Tongue (tissue), 3 donors: ENCODE results near the gene TBC1D25. TPM values are rescaled to one million over a fixed set of nuclear protein-coding genes. Genes with fewer than 3 reads are reported as not detected.

ENCODE experiments used
- DNase-seq: peaks from one replicate; pipeline ENCODE4 v3.0.0-alpha.2; 2015
- small RNA-seq: library from RNA; depleted of rRNA; stranded (forward); fragments of <200 nt; gene quantifications from one replicate; pipeline ENCODE3, GENCODE V24; 2014; ENCODE audit warnings: low replicate concordance
- total RNA-seq: library from RNA; depleted of rRNA; stranded (reverse); fragments of >200 nt; gene quantifications from one replicate; pipeline ENCODE4 v1.2.3, GENCODE V29; 2014

The TBC1D25 gene
- total RNA-seq, 1 donor from 2014 or later, result 8.0 TPM

- DNase-seq, result no peak
These were observed 62.4 kb downstream of the TBC1D25 start for GRCh38 chrX:48601741-48602394.

GRCh38 chrX:48604701-48605100 is 65.2 kb downstream of the TBC1D25 start:
- no peak for DNase-seq

- DNase-seq, result no peak
These were observed 66.6 kb downstream of the TBC1D25 start for GRCh38 chrX:48606091-48606490.

GRCh38 chrX:48611703-48612102 is 72.2 kb downstream of the TBC1D25 start:
- DNase-seq, result no peak

Small RNA genes within 50 kb of the gene (small RNA-seq; reads per million reads assigned to genes)
- not detected for gene MRPL32P1

Other genes with a start within 250 kb of the TBC1D25 start
- gene SSX3, start 183.0 kb upstream of the TBC1D25 start, total RNA-seq, result not detected
- not detected for gene SSX4, start 156.2 kb upstream of the TBC1D25 start, total RNA-seq
- gene SSX4B, start 127.8 kb upstream of the TBC1D25 start, total RNA-seq, result not detected
- gene SLC38A5, start 69.5 kb upstream of the TBC1D25 start, total RNA-seq, result 3.7 TPM
- 22.8 TPM for gene FTSJ1, start 63.5 kb upstream of the TBC1D25 start, total RNA-seq
- gene PORCN, start 30.7 kb upstream of the TBC1D25 start, total RNA-seq, result 2.3 TPM
- 22.8 TPM for gene EBP, start 17.9 kb upstream of the TBC1D25 start, total RNA-seq
- 141 TPM for gene RBM3, start 34.8 kb downstream of the TBC1D25 start, total RNA-seq
- gene WDR13, start 57.8 kb downstream of the TBC1D25 start, total RNA-seq, result 100 TPM
- gene WAS, start 144.1 kb downstream of the TBC1D25 start, total RNA-seq, result 1.6 TPM
- 2.9 TPM for gene SUV39H1, start 157.0 kb downstream of the TBC1D25 start, total RNA-seq
- gene GLOD5, start 222.0 kb downstream of the TBC1D25 start, total RNA-seq, result not detected
- gene GATA1, start 246.9 kb downstream of the TBC1D25 start, total RNA-seq, result 0.41 TPM